HG03175 (cell line): ENCODE data around the gene PGS1.

Source experiments
- ATAC-seq: cut with Tn5 transposase; IDR thresholded peaks from one replicate; pipeline ENCODE4 v1.9.1; 2021; ENCODE audit warnings: mild to moderate bottlenecking, moderate library complexity; ENCODE audit not compliant: unreplicated experiment

Gene PGS1

DNA sequence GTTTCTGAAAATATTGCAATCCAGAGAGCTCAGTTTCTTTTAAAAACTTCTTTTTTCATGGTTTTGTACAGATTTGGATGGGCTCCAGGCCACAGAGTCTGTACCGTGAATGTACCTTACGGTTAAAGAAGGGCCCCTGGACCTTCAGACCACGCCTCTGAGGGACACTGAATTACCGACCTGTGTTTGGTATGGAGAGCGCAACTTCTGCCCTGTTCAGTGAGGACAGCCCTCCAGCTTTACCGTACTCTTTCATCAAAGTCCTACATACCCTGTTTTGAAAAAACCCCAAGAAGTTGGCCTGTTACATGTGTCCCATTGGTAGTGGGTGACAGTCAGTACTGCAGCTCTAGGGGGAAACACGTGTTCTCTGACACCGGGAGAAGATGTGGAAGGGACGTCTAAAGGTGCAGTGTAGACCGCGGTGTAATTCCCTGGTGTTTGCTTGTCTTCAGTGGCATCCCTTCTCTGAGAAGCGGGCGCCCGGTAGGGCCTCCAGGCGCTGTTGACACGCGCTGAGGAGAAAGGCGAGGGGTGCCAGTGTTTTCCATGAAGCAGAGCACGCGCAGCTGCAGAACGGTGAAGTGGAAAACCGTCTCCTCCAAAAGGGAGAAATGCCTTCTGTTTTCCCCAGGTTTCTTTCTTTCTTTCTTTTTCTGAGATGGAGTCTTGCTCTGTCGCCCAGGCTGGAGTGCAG is 6.2 kb downstream of the PGS1 start:
- ATAC-seq, result no peak

GRCh38 chr17:78387977-78388941 is 9.8 kb downstream of the PGS1 start:
- ATAC-seq, result no peak

DNA sequence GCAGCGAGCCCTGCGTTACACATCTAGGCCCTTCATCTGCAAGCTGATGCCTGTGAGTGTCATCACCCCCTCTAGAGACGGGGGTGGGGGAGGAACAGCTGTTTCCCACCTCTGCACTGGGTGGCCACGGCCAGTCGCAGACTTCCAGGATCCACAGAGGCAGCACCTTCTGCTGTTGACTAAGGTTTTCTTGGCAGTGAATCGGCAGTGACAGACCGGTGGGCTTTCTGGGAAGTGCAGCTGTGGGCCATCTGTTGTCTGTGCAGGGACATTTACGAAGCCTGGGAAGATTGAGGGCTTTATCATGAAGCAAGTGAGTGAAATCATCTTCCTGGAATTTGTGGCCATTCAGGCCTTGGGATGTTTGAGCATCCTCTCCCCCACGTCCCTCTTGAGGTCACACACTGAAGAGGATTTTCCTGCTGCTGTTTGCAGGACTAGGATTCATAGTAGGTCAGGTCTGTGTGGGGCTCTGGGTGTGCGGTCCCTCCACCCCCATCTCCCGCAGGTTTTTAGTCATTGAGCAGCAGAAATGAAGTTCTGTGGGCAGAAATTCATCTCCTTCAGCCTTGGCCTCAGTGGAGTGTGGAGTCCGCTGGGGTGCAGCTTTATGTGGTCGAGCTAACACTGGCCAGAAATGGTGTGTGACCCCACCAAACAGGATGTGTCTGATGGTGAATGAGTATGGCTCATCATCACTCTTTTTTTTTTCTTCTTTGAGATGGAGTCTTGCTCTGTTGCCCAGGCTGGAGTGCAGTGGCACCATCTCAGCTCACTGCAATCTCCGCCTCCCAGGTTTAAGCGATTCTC is 12.0 kb downstream of the PGS1 start:
- no peak for ATAC-seq

DNA sequence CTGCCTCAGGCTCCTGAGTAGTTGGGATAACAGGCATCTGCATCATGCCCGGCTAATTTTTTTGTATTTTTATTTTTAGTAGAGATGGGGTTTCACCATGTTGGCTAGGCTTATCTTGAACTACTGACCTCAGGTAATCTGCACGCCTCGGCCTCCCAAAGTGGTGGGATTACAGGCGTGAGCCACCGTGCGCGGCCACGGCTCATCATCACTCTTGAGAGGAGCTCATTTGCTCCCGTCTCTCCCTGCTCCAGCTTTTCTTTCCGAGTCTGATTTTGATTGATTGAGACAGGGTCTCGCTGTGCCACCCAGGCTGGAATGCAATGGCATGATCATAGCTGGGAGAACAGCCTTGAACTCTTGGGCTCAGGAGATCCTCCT is 12.6 kb downstream of the PGS1 start:
- no peak for ATAC-seq

- ATAC-seq, result no peak
Observed at GRCh38 chr17:78391843-78392242, 13.4 kb downstream of the PGS1 start.

DNA sequence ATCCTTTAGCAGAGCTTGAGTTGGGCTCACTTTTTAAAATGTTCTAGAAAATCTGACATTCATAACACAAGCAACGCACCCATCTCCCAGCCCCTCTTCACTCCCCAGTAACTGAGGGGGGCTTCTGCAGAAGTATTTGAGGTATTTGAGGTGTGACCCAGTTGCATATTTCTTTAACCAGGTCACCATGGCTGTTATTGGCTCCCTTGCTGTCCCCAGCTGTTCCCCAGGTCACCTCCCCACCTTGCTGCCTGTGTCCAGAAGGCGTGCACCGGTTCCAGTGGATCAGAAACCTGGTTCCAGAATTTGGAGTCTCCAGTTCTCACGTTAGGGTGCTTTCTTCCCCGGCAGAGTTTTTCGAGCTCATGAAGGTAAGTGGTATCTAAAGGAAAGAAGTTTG is 13.8 kb downstream of the PGS1 start:
- no peak for ATAC-seq

GRCh38 chr17:78393575-78393974 is 15.1 kb downstream of the PGS1 start:
- no peak for ATAC-seq

- no peak for ATAC-seq
Observed at GRCh38 chr17:78394209-78394608, 15.8 kb downstream of the PGS1 start.

DNA sequence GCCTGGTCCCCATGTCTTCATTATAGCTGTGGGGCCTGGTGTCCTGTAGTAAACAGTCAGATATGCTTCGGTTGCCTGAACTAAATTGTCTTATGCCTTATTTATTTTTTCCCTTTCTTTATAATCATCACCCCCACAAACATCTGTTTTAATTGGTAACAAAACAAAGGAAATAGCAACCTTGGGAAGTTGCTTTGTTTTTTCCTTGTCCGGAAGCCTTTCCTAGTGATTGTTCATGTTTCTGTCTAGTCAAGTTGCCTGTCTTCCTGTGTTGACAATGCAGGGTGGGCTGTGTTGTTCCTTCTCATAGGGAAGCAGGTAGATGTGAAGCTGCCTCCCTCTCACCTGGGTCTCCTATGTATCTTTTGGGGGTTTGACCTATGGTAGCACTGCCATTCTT is 16.7 kb downstream of the PGS1 start:
- no peak for ATAC-seq

DNA sequence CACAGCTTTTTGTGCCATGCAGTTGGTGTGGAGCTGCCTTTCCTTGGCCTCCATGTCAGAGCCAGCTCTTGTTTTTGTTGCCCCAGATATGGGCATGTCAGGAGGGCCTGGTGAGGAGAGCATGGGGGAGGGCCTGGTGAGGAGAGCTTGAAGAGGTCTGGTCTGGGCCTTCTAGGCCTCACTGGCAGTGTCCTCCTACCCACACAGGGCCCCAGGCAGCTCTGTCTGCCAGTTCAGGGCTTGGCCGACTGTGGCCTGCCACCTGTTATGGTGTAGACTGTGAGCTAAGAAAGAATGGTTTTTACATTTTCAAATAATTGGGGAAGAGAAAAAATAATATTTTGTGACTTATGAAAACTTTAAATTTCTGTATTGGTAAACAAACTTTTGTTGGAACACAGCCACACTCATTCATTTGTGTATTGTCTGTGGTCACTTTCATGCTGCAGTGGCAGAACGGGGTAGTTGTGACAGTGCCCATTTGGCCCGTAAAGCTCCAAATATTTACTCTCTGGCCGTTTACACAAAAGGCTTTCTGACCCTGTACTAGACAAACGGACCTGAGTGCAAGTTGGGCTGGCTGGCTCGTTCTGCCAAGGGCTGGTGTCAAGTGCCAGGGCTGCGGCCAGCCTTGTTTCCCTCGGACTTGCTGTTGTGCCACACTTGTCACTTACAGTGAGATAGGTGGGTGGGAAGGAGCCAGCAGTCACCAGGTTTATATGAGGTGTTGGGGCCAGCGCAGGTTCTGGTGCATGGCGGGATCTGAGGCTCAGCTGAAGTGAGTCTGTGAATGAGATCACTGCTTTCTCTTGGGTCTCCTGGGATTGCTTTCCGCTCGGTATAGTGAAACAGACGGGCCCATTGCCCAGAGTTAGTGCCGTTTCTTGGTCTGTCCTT is 18.2 kb downstream of the PGS1 start:
- no peak for ATAC-seq

DNA sequence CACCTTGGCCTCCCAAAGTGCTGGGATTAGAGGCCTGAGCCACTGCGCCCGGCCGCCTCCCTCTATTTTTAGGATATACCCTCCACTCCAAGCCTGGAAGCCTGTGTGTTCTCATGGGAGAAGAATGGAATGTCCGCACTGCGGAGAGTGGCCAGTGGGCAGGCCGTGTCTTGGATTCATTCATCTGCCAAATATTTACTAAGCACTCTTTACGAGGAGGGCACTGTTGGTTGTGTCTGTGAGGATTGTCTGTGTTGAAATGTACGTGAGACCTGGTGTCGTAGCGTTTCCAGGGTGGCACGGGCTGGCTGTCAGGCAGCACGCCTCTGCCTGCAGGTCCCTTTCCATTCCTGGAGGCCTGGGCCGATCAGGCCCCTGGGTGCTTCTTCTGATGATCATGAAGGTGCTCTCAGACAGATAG is 19.2 kb downstream of the PGS1 start:
- no peak for ATAC-seq

- no peak for ATAC-seq
Observed at GRCh38 chr17:78398390-78398789, 19.9 kb downstream of the PGS1 start.

DNA sequence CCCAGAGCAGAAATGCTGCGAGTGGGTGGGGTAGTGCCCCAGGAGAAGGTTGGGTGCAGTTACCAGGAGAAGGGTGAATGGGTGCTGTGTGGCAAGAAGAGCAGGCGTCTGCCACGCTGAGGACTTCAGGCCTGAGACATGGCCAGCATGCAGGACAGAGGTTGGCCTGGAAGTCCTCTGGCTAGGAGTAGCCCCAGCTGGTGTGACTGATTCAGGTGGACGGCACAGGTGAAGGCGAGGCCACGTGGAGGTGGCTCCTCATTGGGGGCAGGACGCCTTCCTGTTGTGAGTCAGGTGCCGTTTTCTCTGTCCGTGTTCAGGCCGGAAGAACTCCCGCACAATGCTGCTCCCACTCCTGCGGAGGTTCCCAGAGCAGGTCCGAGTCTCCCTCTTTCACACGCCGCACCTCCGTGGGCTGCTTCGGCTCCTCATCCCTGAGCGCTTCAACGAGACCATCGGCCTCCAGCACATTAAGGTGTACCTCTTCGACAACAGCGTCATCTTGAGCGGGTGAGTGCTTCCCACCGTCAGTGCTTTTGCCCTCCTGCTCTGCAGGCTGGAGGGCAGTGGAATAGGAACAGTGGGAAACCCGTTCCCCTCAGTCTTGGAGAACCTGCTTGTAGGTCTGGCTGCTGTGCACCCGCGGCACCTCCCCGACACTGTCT is 20.7 kb downstream of the PGS1 start:
- ATAC-seq, result no peak

- ATAC-seq, result no peak
Observed at GRCh38 chr17:78399693-78400144, 21.3 kb downstream of the PGS1 start.

DNA sequence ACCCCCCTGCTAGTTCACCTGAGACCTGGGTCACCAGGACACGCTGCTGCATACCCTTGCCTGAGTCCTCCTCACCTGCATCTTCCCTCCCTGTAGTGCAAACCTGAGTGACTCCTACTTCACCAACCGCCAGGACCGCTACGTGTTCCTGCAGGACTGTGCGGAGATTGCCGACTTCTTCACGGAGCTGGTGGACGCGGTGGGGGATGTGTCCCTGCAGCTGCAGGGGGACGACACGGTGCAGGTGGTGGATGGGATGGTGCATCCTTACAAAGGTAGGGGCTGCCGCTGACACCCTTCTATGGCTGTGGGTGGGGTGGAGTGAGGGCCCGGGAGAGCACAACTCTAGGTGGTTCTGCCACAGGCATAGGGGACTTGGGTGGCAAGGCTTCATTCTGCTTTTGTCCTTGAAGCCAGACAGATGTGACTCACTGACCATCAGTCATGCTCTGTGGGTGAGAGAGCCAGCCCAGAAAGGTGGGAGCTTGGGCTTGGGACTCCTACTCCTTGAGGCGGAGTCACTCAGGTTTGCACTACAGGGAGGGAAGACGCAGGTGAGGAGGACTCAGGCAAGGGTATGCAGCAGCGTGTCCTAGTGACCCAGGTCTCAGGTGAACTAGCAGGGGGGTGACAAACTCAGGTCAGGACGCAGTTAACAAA is 22.3 kb downstream of the PGS1 start:
- ATAC-seq, result no peak

DNA sequence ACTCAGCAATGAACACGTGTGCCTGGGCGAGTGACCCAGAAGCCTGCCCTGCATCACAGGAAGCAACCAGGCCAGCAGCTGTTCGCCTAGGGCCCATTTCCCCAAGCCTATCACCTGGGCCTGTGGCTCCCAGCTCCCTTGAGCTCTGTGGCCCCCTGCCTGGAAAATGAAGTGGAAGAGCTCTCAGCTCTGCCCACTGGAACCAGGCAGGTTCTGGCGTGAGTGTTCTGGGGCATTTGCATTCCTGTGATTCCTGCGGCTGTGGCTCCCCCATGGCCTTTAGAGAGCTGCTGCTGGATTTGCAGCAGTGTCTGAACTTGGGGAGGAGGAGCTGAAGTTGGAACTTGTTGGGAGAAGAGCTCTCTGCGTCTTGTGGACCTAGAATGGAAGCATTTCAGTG is 22.8 kb downstream of the PGS1 start:
- ATAC-seq, result no peak

DNA sequence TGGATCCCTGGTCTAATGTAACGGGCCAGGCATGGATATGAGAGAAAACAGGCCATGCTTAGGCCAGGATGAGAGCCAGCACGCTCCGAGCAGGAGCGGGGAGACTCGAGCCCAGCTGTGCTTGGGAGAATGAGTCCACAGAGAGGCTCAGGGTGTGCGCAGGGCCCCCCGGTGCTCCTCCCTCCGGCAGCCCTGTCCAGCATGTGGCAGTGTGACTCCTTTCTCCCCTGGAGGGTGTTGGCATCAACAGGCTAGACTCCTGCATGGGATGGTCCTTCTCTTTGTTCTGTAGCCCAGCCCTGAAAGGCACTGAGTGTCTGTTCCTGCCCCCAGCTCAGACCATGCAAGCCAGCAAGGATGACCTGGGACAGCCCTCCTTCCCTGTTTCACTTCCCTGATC is 23.4 kb downstream of the PGS1 start:
- ATAC-seq, result no peak

DNA sequence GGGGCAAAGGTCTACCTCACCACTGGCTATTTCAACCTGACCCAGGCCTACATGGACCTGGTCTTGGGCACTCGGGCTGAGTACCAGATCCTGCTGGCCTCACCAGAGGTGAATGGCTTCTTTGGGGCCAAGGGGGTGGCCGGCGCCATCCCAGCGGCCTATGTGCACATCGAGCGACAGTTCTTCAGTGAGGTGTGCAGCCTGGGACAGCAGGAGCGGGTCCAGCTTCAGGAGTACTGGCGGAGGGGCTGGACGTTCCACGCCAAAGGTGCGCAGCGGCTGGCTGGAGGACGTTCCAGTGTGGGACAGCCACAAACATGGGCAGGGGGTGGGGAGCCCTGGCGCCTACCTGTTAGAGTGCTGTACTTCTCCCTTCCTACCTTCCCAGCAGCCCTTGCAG is 25.4 kb downstream of the PGS1 start:
- ATAC-seq, result no peak

DNA sequence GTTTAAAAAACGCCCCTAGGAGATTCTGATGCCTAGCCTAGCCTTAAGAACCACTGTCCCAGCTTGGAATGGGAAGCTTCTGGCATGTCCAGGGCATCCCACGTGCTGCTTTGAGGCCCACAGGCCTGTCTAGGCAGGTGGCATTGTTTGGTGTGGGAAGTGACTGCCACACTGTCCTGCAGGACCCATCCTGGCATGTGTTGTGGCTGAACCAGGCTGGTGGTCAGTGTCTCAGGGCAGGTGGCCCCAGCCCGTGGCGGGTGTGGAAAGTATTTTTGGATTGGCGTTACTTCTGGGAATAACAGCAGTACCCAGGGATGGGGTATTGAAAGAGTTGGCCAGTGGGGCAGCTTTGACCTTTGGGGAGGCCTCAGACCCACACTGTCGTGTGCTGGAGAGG is 27.9 kb downstream of the PGS1 start:
- ATAC-seq, result no peak
